Measurements from ENCODE around the gene CPEB3. TPM values are rescaled to one million over a fixed set of nuclear protein-coding genes. Genes with fewer than 3 reads are reported as not detected.

CPEB3 gene

DNA sequence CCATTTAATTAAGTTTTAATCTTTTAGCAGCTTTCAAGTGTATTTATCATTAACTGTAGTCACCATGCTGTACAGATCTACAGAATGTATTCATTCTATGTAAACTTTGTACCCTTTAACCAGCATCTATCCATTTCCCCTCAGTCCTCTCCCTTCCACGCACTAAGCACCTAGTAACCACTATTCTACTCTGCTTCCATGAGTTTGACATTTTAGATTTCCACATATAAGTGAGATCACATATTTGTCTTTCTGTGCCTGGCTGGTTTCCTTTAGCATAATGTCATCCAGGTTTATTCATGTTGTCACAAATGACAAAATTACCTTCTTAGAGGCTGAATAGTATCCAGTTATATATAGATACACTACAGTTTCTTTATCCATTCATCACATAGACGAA is 287.6 kb downstream of the CPEB3 start:
- no peak overlapping the region for H3K4me3 ChIP-seq (ENCODE audit: insufficient read depth in 1 of 2, low read depth in 1 of 2, low read length in 2 of 2)
- no peak overlapping the region for H4K8ac ChIP-seq (ENCODE audit: low read length)
- no peak overlapping the region for H3K27ac ChIP-seq (ENCODE audit: low read length, poor library complexity, severe bottlenecking)
- H2BK5ac ChIP-seq (ENCODE audit: low read depth, low read length, poor library complexity, severe bottlenecking), result no peak overlapping the region
- no peak overlapping the region for H2BK12ac ChIP-seq (ENCODE audit: low read length in 2 of 2)
- H3K18ac ChIP-seq (ENCODE audit: low read depth in 1 of 2, low read length in 2 of 2), result no peak overlapping the region
- no peak overlapping the region for H2BK15ac ChIP-seq (ENCODE audit: low read depth, poor library complexity, severe bottlenecking)
- no peak overlapping the region for H3K4ac ChIP-seq (ENCODE audit: low read depth in 1 of 2, low read length in 2 of 2)
- H3K36me3 ChIP-seq (ENCODE audit: control insufficient read depth in 1 of 2, insufficient read depth in 2 of 2, low read depth in 1 of 2, low read length in 2 of 2), result peaks cover 12 to 82% of the 10 kb centered on the region in 2 experiments
- H2AFZ ChIP-seq (ENCODE audit: low read depth, low read length), result no peak overlapping the region
- no peak for DNase-seq
- H3K4me2 ChIP-seq (ENCODE audit: low read length, poor library complexity, severe bottlenecking), result no peak overlapping the region
- no peak overlapping the region for H3K23ac ChIP-seq (ENCODE audit: low read length in 2 of 2)
- H2BK120ac ChIP-seq (ENCODE audit: low read depth, low read length), result no peak overlapping the region
- no peak overlapping the region for H2AK5ac ChIP-seq (ENCODE audit: low read length, severe bottlenecking)
- peaks cover 3% of the 10 kb centered on the region for H3K9me3 ChIP-seq (ENCODE audit: control insufficient read depth, low read length)
- H3K9ac ChIP-seq (ENCODE audit: low read length), result no peak overlapping the region
- peaks cover 9% of the 10 kb centered on the region for H3K79me1 ChIP-seq (replicated peaks; ENCODE audit: low read length, poor library complexity, severe bottlenecking)
- WGBS, result 100% methylated on average over 2 of the region's 2 CpGs
- H3K4me1 ChIP-seq (ENCODE audit: control insufficient read depth, insufficient read depth, low read depth, low read length), result no peaks in the 10 kb centered on the region
- no peak overlapping the region for H3K14ac ChIP-seq (ENCODE audit: low read length in 2 of 2)
- no peaks in the 10 kb centered on the region for H3K27me3 ChIP-seq (ENCODE audit: control insufficient read depth in 1 of 2, insufficient read depth in 1 of 2, low read length in 2 of 2)
- no peak overlapping the region for H4K91ac ChIP-seq (ENCODE audit: low read length)

DNA sequence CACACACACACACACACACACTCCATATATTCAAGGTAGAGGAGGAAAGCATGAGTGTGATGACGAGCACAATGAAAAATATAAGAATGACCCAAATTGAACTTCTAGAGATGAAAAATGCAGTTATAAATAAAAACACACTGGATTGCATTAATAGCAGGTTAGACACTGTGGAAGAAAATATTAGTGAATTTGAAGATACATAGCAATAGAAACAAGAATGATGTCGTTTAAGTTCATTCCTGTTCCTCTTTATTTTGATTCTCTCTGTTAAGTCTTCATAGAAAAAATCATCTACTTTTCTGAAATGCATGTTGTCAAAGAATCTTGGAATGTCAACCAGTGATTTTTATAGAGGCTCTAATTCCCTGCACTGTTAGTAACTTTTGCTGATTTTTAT is 288.9 kb downstream of the CPEB3 start:
- no peak overlapping the region for H2BK5ac ChIP-seq (ENCODE audit: low read depth, low read length, poor library complexity, severe bottlenecking)
- no peaks in the 10 kb centered on the region for H3K27me3 ChIP-seq (ENCODE audit: control insufficient read depth in 1 of 2, insufficient read depth in 1 of 2, low read length in 2 of 2)
- peaks cover 3% of the 10 kb centered on the region for H3K9me3 ChIP-seq (ENCODE audit: control insufficient read depth, low read length)
- H4K8ac ChIP-seq (ENCODE audit: low read length), result no peak overlapping the region
- no peak overlapping the region for H3K14ac ChIP-seq (ENCODE audit: low read length in 2 of 2)
- H3K4me2 ChIP-seq (ENCODE audit: low read length, poor library complexity, severe bottlenecking), result no peak overlapping the region
- no peak overlapping the region for H3K4me3 ChIP-seq (ENCODE audit: insufficient read depth in 1 of 2, low read depth in 1 of 2, low read length in 2 of 2)
- H2AFZ ChIP-seq (ENCODE audit: low read depth, low read length), result no peak overlapping the region
- no peak overlapping the region for H3K9ac ChIP-seq (ENCODE audit: low read length)
- H3K27ac ChIP-seq (ENCODE audit: low read length, poor library complexity, severe bottlenecking), result no peak overlapping the region
- no peak overlapping the region for H3K4ac ChIP-seq (ENCODE audit: low read depth in 1 of 2, low read length in 2 of 2)
- no peak overlapping the region for H2BK120ac ChIP-seq (ENCODE audit: low read depth, low read length)
- no CpG with 5 or more reads among the region's 2 CpGs for WGBS
- no peak overlapping the region for H3K23ac ChIP-seq (ENCODE audit: low read length in 2 of 2)
- H3K4me1 ChIP-seq (ENCODE audit: control insufficient read depth, insufficient read depth, low read depth, low read length), result no peaks in the 10 kb centered on the region
- H3K36me3 ChIP-seq (ENCODE audit: control insufficient read depth in 1 of 2, insufficient read depth in 2 of 2, low read depth in 1 of 2, low read length in 2 of 2), result peaks cover 12 to 85% of the 10 kb centered on the region in 2 experiments
- no peak overlapping the region for H2AK5ac ChIP-seq (ENCODE audit: low read length, severe bottlenecking)
- no peak overlapping the region for H2BK12ac ChIP-seq (ENCODE audit: low read length in 2 of 2)
- no peak for DNase-seq
- H4K91ac ChIP-seq (ENCODE audit: low read length), result no peak overlapping the region
- peaks cover 10% of the 10 kb centered on the region for H3K79me1 ChIP-seq (replicated peaks; ENCODE audit: low read length, poor library complexity, severe bottlenecking)
- no peak overlapping the region for H3K18ac ChIP-seq (ENCODE audit: low read depth in 1 of 2, low read length in 2 of 2)
- no peak overlapping the region for H2BK15ac ChIP-seq (ENCODE audit: low read depth, poor library complexity, severe bottlenecking)

- no peak overlapping the region for H3K14ac ChIP-seq (ENCODE audit: low read length in 2 of 2)
- no peak overlapping the region for H2AK5ac ChIP-seq (ENCODE audit: low read length, severe bottlenecking)
- H3K27me3 ChIP-seq (ENCODE audit: control insufficient read depth in 1 of 2, insufficient read depth in 1 of 2, low read length in 2 of 2), result no peaks in the 10 kb centered on the region
- no peak overlapping the region for H2BK12ac ChIP-seq (ENCODE audit: low read length in 2 of 2)
- no peak overlapping the region for H3K27ac ChIP-seq (ENCODE audit: low read length, poor library complexity, severe bottlenecking)
- no peak overlapping the region for H3K4me3 ChIP-seq (ENCODE audit: insufficient read depth in 1 of 2, low read depth in 1 of 2, low read length in 2 of 2)
- H2BK120ac ChIP-seq (ENCODE audit: low read depth, low read length), result no peak overlapping the region
- H4K91ac ChIP-seq (ENCODE audit: low read length), result no peak overlapping the region
- 100% methylated on average over 2 of the region's 3 CpGs for WGBS
- no peak for DNase-seq
- H3K36me3 ChIP-seq (ENCODE audit: control insufficient read depth in 1 of 2, insufficient read depth in 2 of 2, low read depth in 1 of 2, low read length in 2 of 2), result peaks cover 12 to 86% of the 10 kb centered on the region in 2 experiments
- H3K4me1 ChIP-seq (ENCODE audit: control insufficient read depth, insufficient read depth, low read depth, low read length), result no peaks in the 10 kb centered on the region
- H2BK5ac ChIP-seq (ENCODE audit: low read depth, low read length, poor library complexity, severe bottlenecking), result no peak overlapping the region
- H3K79me1 ChIP-seq (replicated peaks; ENCODE audit: low read length, poor library complexity, severe bottlenecking), result peaks cover 10% of the 10 kb centered on the region
- no peak overlapping the region for H3K4ac ChIP-seq (ENCODE audit: low read depth in 1 of 2, low read length in 2 of 2)
- H2AFZ ChIP-seq (ENCODE audit: low read depth, low read length), result no peak overlapping the region
- no peak overlapping the region for H4K8ac ChIP-seq (ENCODE audit: low read length)
- no peak overlapping the region for H3K23ac ChIP-seq (ENCODE audit: low read length in 2 of 2)
- H3K18ac ChIP-seq (ENCODE audit: low read depth in 1 of 2, low read length in 2 of 2), result no peak overlapping the region
- no peak overlapping the region for H3K9ac ChIP-seq (ENCODE audit: low read length)
- H2BK15ac ChIP-seq (ENCODE audit: low read depth, poor library complexity, severe bottlenecking), result no peak overlapping the region
- peaks cover 3% of the 10 kb centered on the region for H3K9me3 ChIP-seq (ENCODE audit: control insufficient read depth, low read length)
- no peak overlapping the region for H3K4me2 ChIP-seq (ENCODE audit: low read length, poor library complexity, severe bottlenecking)
These were observed 289.3 kb downstream of the CPEB3 start for GRCh38 chr10:92001581-92001980.

Small RNAs within 50 kb of the gene (small RNA-seq; reads per million reads assigned to genes)
- gene RF00019 (ENCODE audit: low read depth) (not detected), gene RF00402 (ENCODE audit: low read depth) (not detected), gene RF00622 (ENCODE audit: low read depth) (not detected), gene RNY3P12 (ENCODE audit: low read depth) (not detected)

All from mesenchymal stem cell (in vitro differentiated cells and primary cell).